Measurements from ENCODE around the gene ATG9A.
A peak's percentile ranks its signal among the peaks of the same experiment; 100 is the strongest.

GRCh38 chr2:219177552-219178376 is 51.7 kb downstream of the ATG9A start, which contains the start of gene RETREG2:
- peak; percentile 5 to 88 (median 20) for TF ChIP-seq CTCF (IDR thresholded peaks at IDR 0.05)
- peak; percentile 41 to 99 for TF ChIP-seq POLR2A (IDR thresholded peaks at IDR 0.05)
- TF ChIP-seq POLR2AphosphoS5 (IDR thresholded peaks at IDR 0.05; ENCODE audit: insufficient read depth in 1 of 2, low read depth in 1 of 2): peak; percentile 59 to 100

Data from vagina (tissue), 2 donors.